HepG2 (cell line): ENCODE results near the gene COA3. TPM values are rescaled to one million over a fixed set of nuclear protein-coding genes. Genes with fewer than 3 reads are reported as not detected.

Experiments
- ATF7-NPFF ChIP-seq: sonication (generic); formaldehyde crosslinking; IDR thresholded peaks from 2 replicates; pipeline ENCODE4 v1.8.1; 2023; ENCODE audit warnings: mild to moderate bottlenecking, low read depth, missing genetic modification reagents, moderate library complexity
- FOSL1 ChIP-seq: sonication (generic); formaldehyde crosslinking; IDR thresholded peaks from 2 replicates; pipeline ENCODE4 v1.9.0; 2021; ENCODE audit warnings: missing genetic modification reagents, borderline replicate concordance
- GMEB1 ChIP-seq: sonication (generic); formaldehyde crosslinking; IDR thresholded peaks from 2 replicates; pipeline ENCODE4 v1.5.1; 2020; ENCODE audit warnings: missing genetic modification reagents, mild to moderate bottlenecking, borderline replicate concordance
- GTF2F1 ChIP-seq: fragments of 150-350 bp; IDR thresholded peaks from 2 replicates; pipeline ENCODE4 v1.6.1; 2014; ENCODE audit warnings: low read length
- HHEX ChIP-seq: IDR thresholded peaks from 2 replicates; pipeline ENCODE4 v1.6.1; 2016; ENCODE audit warnings: control low read depth
- MEIS1 ChIP-seq: sonication (generic); formaldehyde crosslinking; IDR thresholded peaks from 2 replicates; pipeline ENCODE4 v1.9.0; 2021; ENCODE audit warnings: mild to moderate bottlenecking, missing genetic modification reagents, moderate library complexity, borderline replicate concordance
- PBX3 ChIP-seq: sonication (generic); formaldehyde crosslinking; IDR thresholded peaks from 2 replicates; pipeline ENCODE4 v1.8.1; 2023; ENCODE audit warnings: missing genetic modification reagents, inconsistent platforms, borderline replicate concordance
- SIN3B ChIP-seq: fragments of 150-350 bp; IDR thresholded peaks from 2 replicates; pipeline ENCODE4 v1.6.1; 2014; ENCODE audit warnings: low read length
- ZFYVE20 ChIP-seq: sonication (generic); formaldehyde crosslinking; IDR thresholded peaks from 2 replicates; pipeline ENCODE4 v1.8.0; 2023; ENCODE audit warnings: low read depth, mild to moderate bottlenecking, moderate library complexity, missing genetic modification reagents, borderline replicate concordance
- ZNF280D ChIP-seq: sonication (generic); formaldehyde crosslinking; IDR thresholded peaks from 2 replicates; pipeline ENCODE4 v1.5.1; 2020; ENCODE audit warnings: mild to moderate bottlenecking, missing genetic modification reagents
- ZNF317 ChIP-seq: sonication (generic); formaldehyde crosslinking; IDR thresholded peaks from 2 replicates; pipeline ENCODE4 v1.5.0; 2020; ENCODE audit warnings: mild to moderate bottlenecking, missing genetic modification reagents
- ZNF441 ChIP-seq: sonication (generic); formaldehyde crosslinking; IDR thresholded peaks from 2 replicates; pipeline ENCODE4 v1.7.0; 2021; ENCODE audit warnings: missing genetic modification reagents, borderline replicate concordance
- ZNF615 ChIP-seq: sonication (generic); formaldehyde crosslinking; IDR thresholded peaks from 2 replicates; pipeline ENCODE4 v1.5.0; 2020; ENCODE audit warnings: mild to moderate bottlenecking, missing genetic modification reagents, borderline replicate concordance
- polyA plus RNA-seq, 8 experiments: library from polyadenylated mRNA; depleted of rRNA in 3 of 8; stranded (reverse) in 7 of 8; unstranded in 1 of 8; fragments of >200 nt; fragmentation: Illumina TruSeq in 4 of 8; extraction: Trizol in 4 of 8; gene quantifications; 2 replicates each; pipeline versions ENCODE4 v1.2.1 to v1.2.3, GENCODE V29; 2011 to 2016; ENCODE audit warnings: low read depth in 4 of 8, missing spikeins in 1 of 8, mixed read lengths in 1 of 8; ENCODE audit not compliant: insufficient read depth in 1 of 8
- total RNA-seq, 5 experiments: library from RNA; depleted of rRNA; stranded (reverse); fragments of >200 nt; fragmentation: Illumina TruSeq; extraction: Trizol; gene quantifications; 2 replicates each; pipeline ENCODE4 v1.2.3, GENCODE V29; 2016; ENCODE audit warnings: low read depth in 1 of 5
- TF ChIP-seq, protein P1 (sequence below): sonication (generic); formaldehyde crosslinking; IDR thresholded peaks from 2 replicates; pipeline ENCODE4 v1.4.0; 2020; ENCODE audit warnings: missing genetic modification reagents
- TF ChIP-seq, protein P2 (sequence below): sonication (generic); formaldehyde crosslinking; IDR thresholded peaks from 2 replicates; pipeline ENCODE4 v1.4.0; 2020; ENCODE audit warnings: missing genetic modification reagents

The COA3 gene
- total and polyA plus RNA-seq, 2 of the 13 experiments (the other 11 are each of a cell fraction or from before 2014, with no cell fraction given): 133 to 202 TPM

DNA sequence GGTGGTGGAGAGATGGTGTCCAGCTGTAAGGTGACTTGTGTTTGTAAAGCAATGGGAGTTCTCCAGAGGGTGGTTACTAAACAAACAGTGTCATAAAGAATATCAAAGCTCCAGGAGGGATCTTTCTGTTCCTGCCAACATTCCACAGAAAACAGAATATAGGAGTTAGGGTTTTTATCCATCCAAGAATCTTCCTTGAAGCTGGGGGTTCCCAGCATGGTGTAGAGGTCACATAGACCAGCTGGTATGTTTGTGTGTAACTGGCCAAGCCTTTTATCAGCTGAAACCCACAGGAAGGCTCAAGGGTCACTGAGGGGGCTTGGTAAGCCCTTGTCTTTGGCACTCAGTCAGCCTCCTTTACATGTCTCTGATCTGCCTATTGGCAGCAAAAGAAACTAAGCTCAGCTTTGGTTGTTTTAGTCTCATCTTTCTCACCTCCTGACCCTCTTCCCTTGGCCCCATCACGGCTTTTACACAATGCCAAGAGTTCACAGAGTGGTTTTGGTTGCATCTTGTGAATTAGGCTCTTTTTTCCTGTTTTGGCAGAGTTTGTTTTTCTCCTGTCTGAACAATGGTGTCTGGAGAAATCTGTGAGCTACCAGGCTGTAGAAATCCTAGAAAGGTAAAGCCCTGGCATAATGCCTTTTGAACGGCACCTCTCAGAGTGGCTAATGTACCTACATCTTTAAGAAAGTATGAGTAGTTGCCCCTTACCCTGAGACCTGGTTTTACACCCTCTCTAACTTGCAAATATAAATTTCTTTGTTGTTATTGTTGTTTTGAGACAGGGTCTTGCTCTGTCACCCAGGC is 4.8 kb upstream of the COA3 start (continued):
- TF ChIP-seq FOSL1 (CRISPR knock-in tag): no peak
- TF ChIP-seq, protein P1, sequence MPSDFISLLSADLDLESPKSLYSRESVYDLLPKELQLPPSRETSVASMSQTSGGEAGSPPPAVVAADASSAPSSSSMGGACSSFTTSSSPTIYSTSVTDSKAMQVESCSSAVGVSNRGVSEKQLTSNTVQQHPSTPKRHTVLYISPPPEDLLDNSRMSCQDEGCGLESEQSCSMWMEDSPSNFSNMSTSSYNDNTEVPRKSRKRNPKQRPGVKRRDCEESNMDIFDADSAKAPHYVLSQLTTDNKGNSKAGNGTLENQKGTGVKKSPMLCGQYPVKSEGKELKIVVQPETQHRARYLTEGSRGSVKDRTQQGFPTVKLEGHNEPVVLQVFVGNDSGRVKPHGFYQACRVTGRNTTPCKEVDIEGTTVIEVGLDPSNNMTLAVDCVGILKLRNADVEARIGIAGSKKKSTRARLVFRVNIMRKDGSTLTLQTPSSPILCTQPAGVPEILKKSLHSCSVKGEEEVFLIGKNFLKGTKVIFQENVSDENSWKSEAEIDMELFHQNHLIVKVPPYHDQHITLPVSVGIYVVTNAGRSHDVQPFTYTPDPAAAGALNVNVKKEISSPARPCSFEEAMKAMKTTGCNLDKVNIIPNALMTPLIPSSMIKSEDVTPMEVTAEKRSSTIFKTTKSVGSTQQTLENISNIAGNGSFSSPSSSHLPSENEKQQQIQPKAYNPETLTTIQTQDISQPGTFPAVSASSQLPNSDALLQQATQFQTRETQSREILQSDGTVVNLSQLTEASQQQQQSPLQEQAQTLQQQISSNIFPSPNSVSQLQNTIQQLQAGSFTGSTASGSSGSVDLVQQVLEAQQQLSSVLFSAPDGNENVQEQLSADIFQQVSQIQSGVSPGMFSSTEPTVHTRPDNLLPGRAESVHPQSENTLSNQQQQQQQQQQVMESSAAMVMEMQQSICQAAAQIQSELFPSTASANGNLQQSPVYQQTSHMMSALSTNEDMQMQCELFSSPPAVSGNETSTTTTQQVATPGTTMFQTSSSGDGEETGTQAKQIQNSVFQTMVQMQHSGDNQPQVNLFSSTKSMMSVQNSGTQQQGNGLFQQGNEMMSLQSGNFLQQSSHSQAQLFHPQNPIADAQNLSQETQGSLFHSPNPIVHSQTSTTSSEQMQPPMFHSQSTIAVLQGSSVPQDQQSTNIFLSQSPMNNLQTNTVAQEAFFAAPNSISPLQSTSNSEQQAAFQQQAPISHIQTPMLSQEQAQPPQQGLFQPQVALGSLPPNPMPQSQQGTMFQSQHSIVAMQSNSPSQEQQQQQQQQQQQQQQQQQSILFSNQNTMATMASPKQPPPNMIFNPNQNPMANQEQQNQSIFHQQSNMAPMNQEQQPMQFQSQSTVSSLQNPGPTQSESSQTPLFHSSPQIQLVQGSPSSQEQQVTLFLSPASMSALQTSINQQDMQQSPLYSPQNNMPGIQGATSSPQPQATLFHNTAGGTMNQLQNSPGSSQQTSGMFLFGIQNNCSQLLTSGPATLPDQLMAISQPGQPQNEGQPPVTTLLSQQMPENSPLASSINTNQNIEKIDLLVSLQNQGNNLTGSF (CRISPR knock-in tag): no peak
- TF ChIP-seq GMEB1: no peak
- TF ChIP-seq ZNF317 (CRISPR knock-in tag): peak; percentile 55; the same call in 1 of the 2 replicates
- TF ChIP-seq ATF7-NPFF (CRISPR knock-in tag): no peak
- TF ChIP-seq HHEX (CRISPR knock-in tag): no peak
- 0 out of 2 replicates have a peak, but pooled peaks have one; percentile 60 for TF ChIP-seq ZNF280D
- 0 out of 2 replicates have a peak, but pooled peaks have one; percentile 50 for TF ChIP-seq ZNF441
- TF ChIP-seq, protein P2, sequence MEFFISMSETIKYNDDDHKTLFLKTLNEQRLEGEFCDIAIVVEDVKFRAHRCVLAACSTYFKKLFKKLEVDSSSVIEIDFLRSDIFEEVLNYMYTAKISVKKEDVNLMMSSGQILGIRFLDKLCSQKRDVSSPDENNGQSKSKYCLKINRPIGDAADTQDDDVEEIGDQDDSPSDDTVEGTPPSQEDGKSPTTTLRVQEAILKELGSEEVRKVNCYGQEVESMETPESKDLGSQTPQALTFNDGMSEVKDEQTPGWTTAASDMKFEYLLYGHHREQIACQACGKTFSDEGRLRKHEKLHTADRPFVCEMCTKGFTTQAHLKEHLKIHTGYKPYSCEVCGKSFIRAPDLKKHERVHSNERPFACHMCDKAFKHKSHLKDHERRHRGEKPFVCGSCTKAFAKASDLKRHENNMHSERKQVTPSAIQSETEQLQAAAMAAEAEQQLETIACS (CRISPR knock-in tag): no peak
- TF ChIP-seq SIN3B: no peak
- no peak for TF ChIP-seq ZNF615
- no peak for TF ChIP-seq GTF2F1
- no peak for TF ChIP-seq ZFYVE20 (CRISPR knock-in tag)
- no peak for TF ChIP-seq MEIS1
- TF ChIP-seq PBX3 (CRISPR knock-in tag): no peak
